ENCODE measurements around the gene SPATA12.

Gene SPATA12

DNA sequence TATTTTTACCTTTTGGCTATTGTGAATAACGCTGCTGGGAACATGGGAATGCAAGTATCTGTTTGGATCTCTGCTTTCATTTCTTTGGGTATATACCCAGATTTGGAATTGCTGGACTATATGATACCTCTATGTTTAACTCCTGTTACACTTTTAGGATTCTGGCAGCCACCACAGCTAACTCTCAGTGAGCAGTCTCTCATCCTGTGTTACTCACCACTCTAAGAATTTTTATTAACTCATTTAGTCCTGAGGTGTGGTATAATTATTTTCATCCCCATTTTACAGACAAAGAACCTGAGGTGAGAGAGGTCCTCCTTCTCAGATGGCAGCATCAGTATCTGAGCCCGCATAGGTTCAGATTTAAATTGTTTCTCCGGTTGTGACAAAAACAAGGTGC is 1.1 kb downstream of the SPATA12 start:
- in situ Hi-C loops (cut with HindIII; ENCODE audit: low sequenced_read_pairs) = no loop called here
- no peak for DNase-seq (ENCODE audit: low read depth)
- no peak for TF ChIP-seq CTCF (IDR thresholded peaks at IDR 0.05; ENCODE audit: low read depth, low read length, missing control alignments)
- no peak overlapping the region for H3K4me3 ChIP-seq (ENCODE audit: low read depth, low read length)

DNA sequence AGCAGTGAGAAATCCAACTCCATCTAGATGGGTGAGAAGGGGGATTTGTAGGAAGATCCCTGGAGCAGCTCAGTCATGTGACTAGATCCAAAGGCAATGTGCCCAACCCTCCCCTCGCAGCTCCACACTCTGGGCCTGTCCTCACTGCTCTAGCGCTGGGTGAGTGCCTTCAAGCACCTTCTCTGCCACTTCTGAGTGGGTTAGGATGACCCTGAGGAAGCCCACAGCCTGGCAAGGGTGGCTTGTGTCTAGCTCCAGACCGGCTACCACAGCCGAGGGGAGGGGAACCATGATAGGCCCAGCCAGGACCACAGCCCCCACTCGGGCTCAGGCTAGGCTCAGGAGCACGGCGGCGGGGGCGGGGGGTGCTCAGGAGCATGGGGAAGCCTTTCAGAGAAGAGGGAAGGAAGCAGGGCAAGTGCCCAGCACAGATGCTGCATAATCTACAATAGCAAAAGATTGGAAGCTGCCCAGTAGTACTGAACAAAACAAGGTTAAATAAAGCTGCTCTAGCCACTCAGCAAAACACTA is 1.7 kb downstream of the SPATA12 start:
- TF ChIP-seq CTCF (IDR thresholded peaks at IDR 0.05; ENCODE audit: low read depth, low read length, missing control alignments) = no peak
- no peak overlapping the region for H3K4me3 ChIP-seq (ENCODE audit: low read depth, low read length)
- in situ Hi-C loops (cut with HindIII; ENCODE audit: low sequenced_read_pairs) = no loop called here
- DNase-seq (ENCODE audit: low read depth) = no peak

- no peak overlapping the region for H3K4me3 ChIP-seq (ENCODE audit: low read depth, low read length)
- no peak for DNase-seq (ENCODE audit: low read depth)
- in situ Hi-C loops (cut with HindIII; ENCODE audit: low sequenced_read_pairs) = no loop called here
- TF ChIP-seq CTCF (IDR thresholded peaks at IDR 0.05; ENCODE audit: low read depth, low read length, missing control alignments) = no peak
Observed at GRCh38 chr3:57063032-57063431, 2.6 kb downstream of the SPATA12 start.

DNA sequence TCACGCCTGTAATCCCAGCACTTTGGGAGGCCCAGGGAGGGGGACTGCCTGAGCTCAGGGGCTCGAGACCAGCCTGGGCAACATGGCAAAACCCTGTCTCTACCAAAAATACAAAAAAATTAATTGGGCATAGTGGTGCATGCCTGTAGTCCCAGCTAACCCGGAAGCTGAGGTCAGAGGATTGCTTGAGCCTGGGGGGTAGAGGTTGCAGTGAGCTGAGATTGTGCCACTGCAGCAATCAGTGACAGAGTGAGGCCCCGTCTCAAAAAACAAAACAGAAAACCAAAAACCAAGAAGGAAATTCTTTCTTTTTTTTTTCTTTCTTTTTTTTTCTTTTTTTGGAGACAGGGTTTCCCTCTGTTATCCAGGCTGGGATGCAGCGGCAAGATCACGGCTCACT is 3.5 kb downstream of the SPATA12 start:
- H3K4me3 ChIP-seq (ENCODE audit: low read depth, low read length) = no peak overlapping the region
- no peak for TF ChIP-seq CTCF (IDR thresholded peaks at IDR 0.05; ENCODE audit: low read depth, low read length, missing control alignments)
- in situ Hi-C loops (cut with HindIII; ENCODE audit: low sequenced_read_pairs) = no loop called here
- DNase-seq (ENCODE audit: low read depth) = no peak

DNA sequence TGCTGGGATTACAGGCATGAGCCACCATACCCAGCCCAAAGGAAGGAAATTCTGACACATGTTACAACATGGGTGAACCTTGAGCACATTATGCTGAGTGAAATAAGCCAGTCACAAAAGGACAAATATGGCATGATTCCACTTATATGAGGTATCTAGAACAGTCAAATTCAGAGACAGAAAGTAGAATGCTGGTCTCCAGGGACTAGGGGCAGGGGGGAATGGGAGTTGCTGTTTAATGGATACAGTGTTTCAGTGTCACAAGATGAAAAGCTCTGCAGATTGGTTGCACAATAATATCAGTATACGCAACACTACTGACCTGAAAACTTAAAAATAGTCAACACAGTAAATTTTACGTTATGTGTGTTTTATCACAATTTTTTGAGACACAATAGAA is 4.1 kb downstream of the SPATA12 start:
- no peak overlapping the region for H3K4me3 ChIP-seq (ENCODE audit: low read depth, low read length)

DNA sequence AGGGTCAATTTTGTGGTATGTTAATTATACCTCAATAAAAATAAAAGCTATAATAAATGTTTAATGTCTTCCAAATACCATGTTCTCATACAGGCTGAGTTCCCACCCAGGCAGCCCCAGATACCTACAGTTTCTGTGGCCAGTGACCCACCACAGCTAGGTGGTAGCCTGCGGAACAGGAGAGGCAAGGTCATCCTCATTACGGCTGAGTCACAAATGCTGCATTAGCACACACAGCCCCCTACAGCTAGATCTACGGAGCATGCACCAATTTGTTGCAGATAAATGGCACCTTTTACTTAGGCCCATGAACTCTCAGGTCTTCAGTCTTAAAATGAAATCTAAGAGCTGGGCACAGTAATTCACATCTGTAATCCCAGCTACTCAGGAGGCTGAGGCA is 5.1 kb downstream of the SPATA12 start:
- DNase-seq (ENCODE audit: low read depth) = peak; percentile 80
- H3K4me3 ChIP-seq (ENCODE audit: low read depth, low read length) = no peak overlapping the region
- peak; percentile 30 for TF ChIP-seq CTCF (IDR thresholded peaks at IDR 0.05; ENCODE audit: low read depth, low read length, missing control alignments)
- in situ Hi-C loops (cut with HindIII; ENCODE audit: low sequenced_read_pairs) = no loop called here

More for the DNA sequence above, 4.1 kb downstream of the SPATA12 start:
- in situ Hi-C loops (cut with HindIII; ENCODE audit: low sequenced_read_pairs) = no loop called here
- TF ChIP-seq CTCF (IDR thresholded peaks at IDR 0.05; ENCODE audit: low read depth, low read length, missing control alignments) = no peak
- no peak for DNase-seq (ENCODE audit: low read depth)

GRCh38 chr3:57066471-57066870 is 6.0 kb downstream of the SPATA12 start:
- no peak overlapping the region for H3K4me3 ChIP-seq (ENCODE audit: low read depth, low read length)
- no peak for TF ChIP-seq CTCF (IDR thresholded peaks at IDR 0.05; ENCODE audit: low read depth, low read length, missing control alignments)
- DNase-seq (ENCODE audit: low read depth) = no peak
- in situ Hi-C loops (cut with HindIII; ENCODE audit: low sequenced_read_pairs) = no loop called here

Measured in astrocyte of the cerebellum (primary cell).